Upper lobe of left lung (tissue), 4 donors: ENCODE measurements around the gene BUD13.

Experiments used
- CTCF ChIP-seq, 6 experiments: fragments of 450-650 bp in 4 of 6; fragments of 200-600 bp in 2 of 6; sonication (generic) in 2 of 6; IDR thresholded peaks; one replicate each; pipeline ENCODE4 v1.5.1; 2016 to 2019; ENCODE audit warnings: antibody characterized with exemption in 6 of 6
- POLR2A ChIP-seq, 4 donors: fragments of 450-650 bp; IDR thresholded peaks; one replicate each; pipeline ENCODE4 v1.5.1; 2016 to 2017; ENCODE audit warnings: antibody characterized with exemption in 4 of 4, mild to moderate bottlenecking in 2 of 4
- POLR2AphosphoS5 ChIP-seq, 2 donors: sonication (generic); formaldehyde crosslinking; IDR thresholded peaks; one replicate each; pipeline ENCODE4 v1.5.1; 2017; ENCODE audit warnings: antibody characterized with exemption in 2 of 2

DNA sequence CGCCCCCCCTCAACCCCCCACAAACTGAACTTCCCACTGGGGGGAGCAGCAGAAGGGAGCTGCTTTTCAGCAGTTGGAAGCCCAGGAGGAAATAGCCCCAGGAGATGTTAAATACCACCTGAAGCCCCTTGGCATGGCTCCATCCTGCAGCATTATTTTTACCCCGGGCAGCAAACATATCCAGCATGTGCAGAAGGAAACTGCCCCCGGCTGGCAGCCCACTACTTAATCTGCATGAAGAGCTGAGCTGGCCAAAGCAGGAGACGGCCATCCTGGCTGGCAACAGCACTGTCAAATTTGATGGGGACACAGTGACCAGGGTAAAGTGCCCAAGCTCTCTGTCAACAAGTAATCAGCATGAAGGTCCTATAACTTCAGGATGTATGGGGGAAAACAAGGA is 32.0 kb downstream of the BUD13 start:
- no peak for TF ChIP-seq POLR2A (IDR thresholded peaks at IDR 0.05)
- TF ChIP-seq CTCF (IDR thresholded peaks at IDR 0.05) = no peak
- TF ChIP-seq POLR2AphosphoS5 (IDR thresholded peaks at IDR 0.05) = no peak
